Breast epithelium (tissue), 3 donors: ENCODE results near the gene ABCC1.

ENCODE experiments used
- CTCF ChIP-seq, 3 donors: fragments of 450-650 bp; IDR thresholded peaks; one replicate each; pipeline ENCODE4 v1.5.1; 2016 to 2017; ENCODE audit warnings: antibody characterized with exemption in 3 of 3, mild to moderate bottlenecking in 3 of 3, moderate library complexity in 3 of 3
- POLR2AphosphoS5 ChIP-seq, 3 donors: sonication (generic); formaldehyde crosslinking; IDR thresholded peaks; one replicate each; pipeline ENCODE4 v1.6.1; 2017; ENCODE audit warnings: antibody characterized with exemption in 3 of 3

- TF ChIP-seq POLR2AphosphoS5 (IDR thresholded peaks at IDR 0.05), result no peak
- TF ChIP-seq CTCF (IDR thresholded peaks at IDR 0.05), result no peak
Measured at GRCh38 chr16:16185095-16185494, 235.7 kb downstream of the ABCC1 start.
